Mesenchymal stem cell (in vitro differentiated cells and primary cell): Measurements from ENCODE around the gene PCDH15.

Experiments
- DNase-seq: peaks from one replicate; pipeline ENCODE4 v3.0.0-alpha.2; 2013
- H2AFZ ChIP-seq: one replicate; pipeline ENCODE4 v1.6.1; 2013; ENCODE audit warnings: low read depth, mild to moderate bottlenecking, control low read depth, inconsistent platforms, low read length, moderate library complexity
- H2AK5ac ChIP-seq: 2 replicates; pipeline ENCODE4 v1.6.1; 2013; ENCODE audit warnings: low read length, moderate library complexity, mild to moderate bottlenecking, inconsistent platforms; ENCODE audit not compliant: severe bottlenecking
- H2BK120ac ChIP-seq: one replicate; pipeline ENCODE4 v1.6.1; 2013; ENCODE audit warnings: low read depth, mild to moderate bottlenecking, inconsistent platforms, low read length, moderate library complexity
- H2BK12ac ChIP-seq, 2 experiments: one replicate each; pipeline ENCODE4 v1.6.1; 2013; ENCODE audit warnings: inconsistent platforms in 2 of 2, low read length in 2 of 2, mild to moderate bottlenecking in 2 of 2, moderate library complexity in 2 of 2, control low read depth in 1 of 2
- H2BK15ac ChIP-seq: one replicate; pipeline ENCODE4 v1.6.1; 2013; ENCODE audit warnings: mild to moderate bottlenecking, low read depth, inconsistent platforms; ENCODE audit not compliant: poor library complexity, severe bottlenecking
- H2BK5ac ChIP-seq: 2 replicates; pipeline ENCODE4 v1.6.1; 2013; ENCODE audit warnings: low read depth, mild to moderate bottlenecking, low read length, control low read depth, inconsistent platforms; ENCODE audit not compliant: poor library complexity, severe bottlenecking
- H3K14ac ChIP-seq, 2 experiments: one replicate each; pipeline ENCODE4 v1.6.1; 2013; ENCODE audit warnings: inconsistent platforms in 2 of 2, low read length in 2 of 2, control low read depth in 1 of 2, mild to moderate bottlenecking in 1 of 2, moderate library complexity in 1 of 2
- H3K18ac ChIP-seq, 2 experiments: one replicate each; pipeline ENCODE4 v1.6.1; 2013; ENCODE audit warnings: inconsistent platforms in 2 of 2, low read length in 2 of 2, control low read depth in 1 of 2, low read depth in 1 of 2, mild to moderate bottlenecking in 1 of 2
- H3K23ac ChIP-seq, 2 experiments: one replicate each; pipeline ENCODE4 v1.6.1; 2013; ENCODE audit warnings: inconsistent platforms in 2 of 2, low read length in 2 of 2, mild to moderate bottlenecking in 2 of 2, moderate library complexity in 2 of 2, control low read depth in 1 of 2
- H3K27ac ChIP-seq: 2 replicates; pipeline ENCODE4 v1.5.1; 2013; ENCODE audit warnings: mild to moderate bottlenecking, moderate library complexity, low read length, control low read depth, inconsistent platforms; ENCODE audit not compliant: poor library complexity, severe bottlenecking
- H3K27me3 ChIP-seq, 2 experiments: 2 replicates each; pipeline versions ENCODE4 v1.6.1 to v1.7.0; 2013; ENCODE audit warnings: low read length in 2 of 2, mild to moderate bottlenecking in 2 of 2, moderate library complexity in 2 of 2, control low read depth in 1 of 2, inconsistent platforms in 1 of 2; ENCODE audit not compliant: control insufficient read depth in 1 of 2, insufficient read depth in 1 of 2
- H3K36me3 ChIP-seq, 2 experiments: 2 replicates each; pipeline versions ENCODE4 v1.6.1 to v1.7.0; 2013; ENCODE audit warnings: low read length in 2 of 2, control low read depth in 1 of 2, inconsistent platforms in 1 of 2, low read depth in 1 of 2, mild to moderate bottlenecking in 1 of 2; ENCODE audit not compliant: insufficient read depth in 2 of 2, control insufficient read depth in 1 of 2
- H3K4ac ChIP-seq, 2 experiments: one replicate each; pipeline ENCODE4 v1.6.1; 2013; ENCODE audit warnings: inconsistent platforms in 2 of 2, low read length in 2 of 2, mild to moderate bottlenecking in 2 of 2, moderate library complexity in 2 of 2, control low read depth in 1 of 2, low read depth in 1 of 2
- H3K4me1 ChIP-seq: 2 replicates; pipeline ENCODE4 v1.6.1; 2013; ENCODE audit warnings: low read depth, low read length, control low read depth; ENCODE audit not compliant: control insufficient read depth, insufficient read depth
- H3K4me2 ChIP-seq: 2 replicates; pipeline ENCODE4 v1.6.1; 2013; ENCODE audit warnings: low read length, mild to moderate bottlenecking, inconsistent platforms; ENCODE audit not compliant: poor library complexity, severe bottlenecking
- H3K4me3 ChIP-seq, 2 experiments: 2 replicates each; pipeline versions ENCODE4 v1.5.1 to v1.7.0; 2013; ENCODE audit warnings: low read length in 2 of 2, mild to moderate bottlenecking in 2 of 2, control low read depth in 1 of 2, low read depth in 1 of 2; ENCODE audit not compliant: insufficient read depth in 1 of 2
- H3K79me1 ChIP-seq: replicated peaks from 2 replicates; pipeline ENCODE4 v1.6.1; 2013; ENCODE audit warnings: mild to moderate bottlenecking, control low read depth, low read length, inconsistent platforms; ENCODE audit not compliant: poor library complexity, severe bottlenecking
- H3K9ac ChIP-seq: 2 replicates; pipeline ENCODE4 v1.7.0; 2013; ENCODE audit warnings: mild to moderate bottlenecking, low read length, moderate library complexity
- H3K9me3 ChIP-seq: 2 replicates; pipeline ENCODE4 v1.7.0; 2013; ENCODE audit warnings: mild to moderate bottlenecking, low read length; ENCODE audit not compliant: control insufficient read depth
- H4K8ac ChIP-seq: one replicate; pipeline ENCODE4 v1.6.1; 2013; ENCODE audit warnings: inconsistent platforms, mild to moderate bottlenecking, low read length, moderate library complexity
- H4K91ac ChIP-seq: one replicate; pipeline ENCODE4 v1.6.1; 2013; ENCODE audit warnings: mild to moderate bottlenecking, low read length, inconsistent platforms
- WGBS: methylation state at CpG from one replicate; pipeline ENCODE4 v1.1.7; 2013; ENCODE audit warnings: mixed read lengths; 5-methylcytosine and 5-hydroxymethylcytosine counted together

The PCDH15 gene

DNA sequence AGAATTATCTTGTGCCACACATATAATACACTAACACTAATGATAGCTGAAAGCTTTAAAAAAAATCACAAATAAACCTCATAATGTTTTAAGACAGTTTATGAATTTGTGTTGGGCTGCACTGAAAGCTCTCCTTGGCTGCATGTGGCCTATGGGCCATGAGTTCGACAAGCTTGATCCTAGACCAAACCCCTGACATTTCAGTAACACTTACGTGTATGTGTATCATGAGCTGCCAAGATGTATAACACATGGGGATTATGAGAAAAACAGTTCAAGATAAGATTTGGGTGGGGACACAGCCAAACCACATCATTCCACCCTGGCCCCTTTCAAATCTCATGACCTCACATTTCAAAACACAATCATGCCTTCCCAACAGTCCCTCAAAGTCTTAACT lies 823.8 kb downstream of the PCDH15 start:
- Histone ChIP-seq H3K23ac (no peak overlapping the region), H2BK5ac (no peak overlapping the region), H3K4ac (no peak overlapping the region), H3K27me3 (no peaks in the 10 kb centered on the region), H2BK120ac (no peak overlapping the region), H3K79me1 (no peaks in the 10 kb centered on the region), H3K4me1 (no peaks in the 10 kb centered on the region), H4K8ac (no peak overlapping the region), H3K9ac (no peak overlapping the region), H2BK15ac (no peak overlapping the region), H3K18ac (no peak overlapping the region), H2AFZ (no peak overlapping the region), H3K14ac (no peak overlapping the region), H2BK12ac (no peak overlapping the region), H3K9me3 (no peaks in the 10 kb centered on the region), H3K36me3 (no peaks in the 10 kb centered on the region), H2AK5ac (no peak overlapping the region), H3K4me3 (no peak overlapping the region), H3K4me2 (no peak overlapping the region), H3K27ac (no peak overlapping the region), H4K91ac (no peak overlapping the region)
- no peak for DNase-seq
- 71% methylated on average over 1 of the region's 2 CpGs for WGBS

DNA sequence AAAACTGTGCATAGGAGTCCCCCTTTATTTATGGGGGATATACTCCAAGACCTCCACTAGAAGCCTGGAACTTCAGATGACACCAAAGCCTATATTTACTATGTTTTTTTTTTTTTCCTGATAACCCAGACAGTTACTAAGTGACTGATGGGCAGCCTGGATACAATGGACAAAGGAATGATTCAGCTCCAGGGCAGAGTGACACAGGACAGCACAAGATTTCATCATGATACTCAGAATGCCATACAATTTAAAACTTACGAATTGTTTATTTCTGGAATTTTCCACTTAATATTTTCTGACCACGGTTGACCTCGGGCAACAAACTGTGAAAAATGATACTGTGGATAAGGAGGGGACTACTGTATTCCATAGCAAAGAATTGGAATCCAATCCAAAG lies 843.6 kb downstream of the PCDH15 start:
- H3K36me3 ChIP-seq, result no peaks in the 10 kb centered on the region
- no peak overlapping the region for H3K23ac ChIP-seq
- H4K91ac ChIP-seq, result no peak overlapping the region
- H3K27ac ChIP-seq, result no peak overlapping the region
- no peaks in the 10 kb centered on the region for H3K4me1 ChIP-seq
- no peak overlapping the region for H2BK12ac ChIP-seq
- H3K9me3 ChIP-seq, result no peaks in the 10 kb centered on the region
- H4K8ac ChIP-seq, result no peak overlapping the region
- H3K9ac ChIP-seq, result no peak overlapping the region
- no peak overlapping the region for H3K14ac ChIP-seq
- DNase-seq, result peak; percentile 28
- H3K27me3 ChIP-seq, result no peaks in the 10 kb centered on the region
- H2BK15ac ChIP-seq, result no peak overlapping the region
- H3K4ac ChIP-seq, result no peak overlapping the region
- H2BK5ac ChIP-seq, result no peak overlapping the region
- WGBS, result 40% methylated on average over 2 of the region's 3 CpGs
- H2AFZ ChIP-seq, result no peak overlapping the region
- no peaks in the 10 kb centered on the region for H3K79me1 ChIP-seq
- H3K4me2 ChIP-seq, result no peak overlapping the region
- no peak overlapping the region for H3K4me3 ChIP-seq
- no peak overlapping the region for H3K18ac ChIP-seq
- no peak overlapping the region for H2AK5ac ChIP-seq
- H2BK120ac ChIP-seq, result no peak overlapping the region

GRCh38 chr10:53955091-53955490 lies 845.9 kb downstream of the PCDH15 start:
- no peak overlapping the region for H2BK5ac ChIP-seq
- no peak overlapping the region for H4K91ac ChIP-seq
- 96% methylated on average over 2 of the region's 6 CpGs for WGBS
- H2AK5ac ChIP-seq, result no peak overlapping the region
- no peak overlapping the region for H3K18ac ChIP-seq
- H3K27me3 ChIP-seq, result no peaks in the 10 kb centered on the region
- no peak overlapping the region for H4K8ac ChIP-seq
- no peak for DNase-seq
- no peak overlapping the region for H2BK15ac ChIP-seq
- H3K4me1 ChIP-seq, result no peaks in the 10 kb centered on the region
- no peak overlapping the region for H2AFZ ChIP-seq
- H3K9ac ChIP-seq, result no peak overlapping the region
- no peak overlapping the region for H3K27ac ChIP-seq
- no peaks in the 10 kb centered on the region for H3K36me3 ChIP-seq
- no peak overlapping the region for H2BK120ac ChIP-seq
- no peak overlapping the region for H3K4ac ChIP-seq
- H3K23ac ChIP-seq, result no peak overlapping the region
- H3K79me1 ChIP-seq, result no peaks in the 10 kb centered on the region
- peaks cover 4% of the 10 kb centered on the region for H3K9me3 ChIP-seq
- no peak overlapping the region for H2BK12ac ChIP-seq
- no peak overlapping the region for H3K4me2 ChIP-seq
- H3K14ac ChIP-seq, result no peak overlapping the region
- H3K4me3 ChIP-seq, result no peak overlapping the region

DNA sequence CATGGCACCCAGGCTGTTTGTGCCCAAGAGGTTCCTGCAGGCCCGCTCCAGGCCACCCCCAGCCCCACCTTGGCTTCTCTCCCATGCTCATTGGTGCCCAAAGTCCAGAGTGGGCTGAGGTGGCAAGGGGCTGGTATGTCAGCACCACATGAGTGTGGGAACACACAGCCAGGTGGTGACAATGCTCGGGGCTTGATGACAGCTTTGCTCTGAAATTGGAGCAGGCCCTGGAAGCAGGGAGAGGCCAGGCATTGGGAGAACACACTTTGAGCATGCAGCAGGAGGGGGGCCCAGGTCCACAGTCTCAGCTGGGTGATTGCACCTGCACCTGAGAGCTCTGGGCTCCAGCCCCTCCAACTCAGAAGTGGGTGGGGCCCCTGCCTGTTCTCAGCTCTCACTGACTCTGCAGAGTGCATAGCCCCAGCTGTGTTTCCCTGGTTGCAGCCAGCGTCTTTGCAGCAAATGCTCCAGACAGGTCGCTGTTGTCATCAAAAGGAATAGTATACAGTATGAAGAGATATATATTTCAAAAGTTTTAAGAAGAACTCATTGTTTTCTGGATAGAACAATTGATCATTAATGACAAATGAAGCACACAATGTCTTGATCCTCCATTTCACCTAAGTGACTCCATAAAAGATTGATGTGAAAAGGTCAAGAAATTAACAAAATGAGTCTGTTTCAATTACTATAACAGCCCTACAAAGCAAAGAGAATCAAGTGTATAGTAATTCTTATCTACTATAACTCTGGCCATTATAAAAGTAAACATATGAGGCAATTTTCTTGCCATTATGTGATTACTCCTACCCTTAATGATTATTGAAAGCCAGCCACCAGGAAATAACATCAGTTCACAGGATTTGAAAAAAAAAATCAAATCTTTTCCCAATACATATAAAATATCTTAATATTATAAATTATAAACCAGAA lies 848.1 kb downstream of the PCDH15 start:
- Histone ChIP-seq H4K8ac (no peak overlapping the region), H3K4me3 (no peak overlapping the region), H2AK5ac (no peak overlapping the region), H3K4me2 (no peak overlapping the region), H3K36me3 (no peaks in the 10 kb centered on the region), H3K23ac (no peak overlapping the region), H3K9me3 (peaks cover 4% of the 10 kb centered on the region), H2AFZ (no peak overlapping the region), H3K4ac (no peak overlapping the region), H2BK15ac (no peak overlapping the region), H2BK120ac (no peak overlapping the region), H3K27me3 (no peaks in the 10 kb centered on the region), H2BK12ac (no peak overlapping the region), H3K79me1 (no peaks in the 10 kb centered on the region), H3K18ac (no peak overlapping the region), H4K91ac (no peak overlapping the region), H2BK5ac (no peak overlapping the region), H3K4me1 (no peaks in the 10 kb centered on the region), H3K9ac (no peak overlapping the region), H3K27ac (no peak overlapping the region), H3K14ac (peak overlapping the region in 1 of 2 experiments; percentile 79)
- DNase-seq, result no peak
- 89% methylated on average over 4 of the region's 4 CpGs for WGBS
